SU-DHL-6 (cell line): ENCODE results near the gene KCNK13.

Source experiments
- CTCF ChIP-seq: fragments of 200-600 bp; sonication (generic); IDR thresholded peaks from one replicate; pipeline ENCODE4 v1.5.1; 2017; ENCODE audit warnings: antibody characterized with exemption, mild to moderate bottlenecking, low read length, moderate library complexity; ENCODE audit not compliant: insufficient read depth, poor library complexity, severe bottlenecking
- EZH2phosphoT487 ChIP-seq: fragments of 200-600 bp; sonication (generic), shearing (Covaris generic); conservative IDR thresholded peaks from 2 replicates; pipeline ENCODE4 v1.6.1; 2018; ENCODE audit warnings: mild to moderate bottlenecking, antibody characterized with exemption, low read length, moderate library complexity, mixed read lengths

- TF ChIP-seq EZH2phosphoT487 (no peak), CTCF (no peak)
Observed at GRCh38 chr14:90184571-90185266, 122.9 kb downstream of the KCNK13 start.
